GM11168 (cell line): Measurements from ENCODE around the gene RER1.
"Not testable (repeated sequence)": the region's sequence is repeated elsewhere in the genome, so short reads cannot be mapped to it uniquely, and the experiment has no call there.

Experiments used
- in situ Hi-C: fragments of 300-500 bp; cut with MboI; formaldehyde crosslinking; loops from one replicate; pipeline ENCODE4 v1.12.0; 2022; ENCODE audit warnings: low sequenced_read_pairs; ENCODE audit not compliant: unreplicated experiment

Gene RER1

GRCh38 chr1:2436876-2437275 lies 45.2 kb downstream of the RER1 start:
- in situ Hi-C loops: no loop called here

DNA sequence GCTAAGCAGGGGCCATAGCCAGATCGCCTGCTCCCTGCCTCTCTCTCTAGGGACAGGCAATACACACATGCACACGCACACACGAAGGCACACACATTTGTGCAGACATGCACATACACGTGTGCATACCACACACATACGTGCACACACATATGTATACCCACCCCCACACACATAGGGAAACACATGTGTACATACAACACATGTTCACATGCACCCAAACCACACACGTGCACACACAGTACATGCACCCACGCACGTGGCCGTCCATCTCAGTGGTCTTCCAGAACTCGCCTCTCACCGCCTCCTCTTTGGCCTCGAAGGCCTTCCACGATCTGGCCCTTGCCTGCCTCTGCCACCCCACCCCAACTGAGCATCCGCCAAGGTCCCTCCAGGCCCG lies 46.0 kb downstream of the RER1 start:
- in situ Hi-C loops: no loop called here

DNA sequence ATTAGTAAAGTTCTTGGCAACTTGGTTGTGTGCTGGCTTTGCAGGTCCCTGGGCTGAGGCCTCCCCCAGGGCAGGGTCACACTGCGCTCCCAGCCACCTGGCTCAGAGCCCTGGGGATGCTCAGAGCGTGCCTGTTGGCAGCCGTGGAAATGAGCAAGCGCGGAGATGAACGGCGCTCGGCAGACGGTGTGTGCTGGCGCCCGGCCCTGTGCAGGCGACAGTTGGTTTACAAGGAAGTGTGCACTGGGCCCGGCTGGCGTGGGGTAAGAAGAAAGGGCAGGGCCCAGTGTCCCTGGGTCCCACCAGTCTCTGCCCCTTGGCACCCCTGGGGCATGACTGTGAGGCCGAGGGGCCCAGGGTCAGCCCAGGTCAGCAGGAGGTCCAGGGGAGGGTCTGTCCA lies 46.4 kb downstream of the RER1 start:
- in situ Hi-C loops: no loop called here

- in situ Hi-C loops: no loop called here
Observed at GRCh38 chr1:2438641-2439040, 47.0 kb downstream of the RER1 start.

- in situ Hi-C loops: no loop called here
Observed at GRCh38 chr1:2439369-2439768, 47.7 kb downstream of the RER1 start.

DNA sequence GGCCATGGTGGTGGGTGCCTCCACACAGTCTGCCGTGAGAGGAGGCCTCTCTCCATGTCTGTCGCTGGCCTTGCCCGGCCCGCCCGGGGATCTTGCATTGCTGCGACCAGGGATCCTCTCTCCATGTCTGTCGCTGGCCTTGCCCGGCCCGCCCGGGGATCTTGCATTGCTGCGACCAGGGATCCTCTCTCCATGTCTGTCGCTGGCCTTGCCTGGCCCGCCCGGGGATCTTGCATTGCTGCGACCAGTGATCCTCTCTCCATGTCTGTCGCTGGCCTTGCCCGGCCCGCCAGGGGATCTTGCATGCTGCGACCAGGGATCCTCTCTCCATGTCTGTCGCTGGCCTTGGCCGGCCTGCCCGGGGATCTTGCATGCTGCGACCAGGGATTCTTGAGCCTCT lies 48.7 kb downstream of the RER1 start:
- in situ Hi-C loops: not testable (repeated sequence)

DNA sequence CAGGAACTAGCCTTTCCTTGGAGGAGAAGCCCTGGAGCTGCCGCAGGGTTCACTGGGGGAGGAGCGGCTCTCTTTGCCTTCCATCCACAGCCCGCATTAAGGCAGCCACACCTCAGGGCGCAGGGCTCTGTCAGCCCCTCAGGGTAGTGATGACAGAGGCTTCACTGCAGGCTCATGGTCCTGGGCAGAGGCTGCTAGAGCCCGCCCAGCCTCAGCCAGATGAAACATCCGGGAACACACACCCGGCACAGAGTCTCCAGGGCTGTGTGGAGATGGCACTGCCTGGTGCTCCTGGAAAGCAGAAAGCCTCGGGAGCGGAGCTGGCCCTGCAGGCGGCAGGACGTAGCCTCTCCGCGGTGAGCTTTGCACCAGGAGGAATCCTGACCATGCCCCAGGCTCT lies 50.1 kb downstream of the RER1 start:
- in situ Hi-C loops: no loop called here

DNA sequence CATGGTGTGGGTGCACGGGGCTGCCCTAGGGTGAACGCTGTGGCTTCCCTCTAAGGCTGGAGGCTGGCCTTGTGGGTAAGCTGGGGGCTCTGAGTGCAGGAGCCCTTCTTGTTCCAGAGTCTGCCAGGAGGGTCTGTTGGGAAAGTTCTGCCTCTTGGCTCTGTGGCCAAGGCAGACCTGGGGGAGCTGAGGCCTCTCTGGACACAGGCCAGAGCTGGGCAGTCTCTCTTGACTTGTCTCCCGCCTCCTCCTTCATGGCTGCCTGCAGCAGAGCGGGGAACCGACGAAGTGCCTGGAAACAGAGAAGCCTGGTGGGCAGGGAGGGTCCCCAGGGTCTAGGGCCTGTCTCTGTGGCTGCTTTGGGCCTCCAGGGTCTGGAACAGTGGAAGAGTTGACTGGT lies 51.0 kb downstream of the RER1 start:
- in situ Hi-C loops: no loop called here

DNA sequence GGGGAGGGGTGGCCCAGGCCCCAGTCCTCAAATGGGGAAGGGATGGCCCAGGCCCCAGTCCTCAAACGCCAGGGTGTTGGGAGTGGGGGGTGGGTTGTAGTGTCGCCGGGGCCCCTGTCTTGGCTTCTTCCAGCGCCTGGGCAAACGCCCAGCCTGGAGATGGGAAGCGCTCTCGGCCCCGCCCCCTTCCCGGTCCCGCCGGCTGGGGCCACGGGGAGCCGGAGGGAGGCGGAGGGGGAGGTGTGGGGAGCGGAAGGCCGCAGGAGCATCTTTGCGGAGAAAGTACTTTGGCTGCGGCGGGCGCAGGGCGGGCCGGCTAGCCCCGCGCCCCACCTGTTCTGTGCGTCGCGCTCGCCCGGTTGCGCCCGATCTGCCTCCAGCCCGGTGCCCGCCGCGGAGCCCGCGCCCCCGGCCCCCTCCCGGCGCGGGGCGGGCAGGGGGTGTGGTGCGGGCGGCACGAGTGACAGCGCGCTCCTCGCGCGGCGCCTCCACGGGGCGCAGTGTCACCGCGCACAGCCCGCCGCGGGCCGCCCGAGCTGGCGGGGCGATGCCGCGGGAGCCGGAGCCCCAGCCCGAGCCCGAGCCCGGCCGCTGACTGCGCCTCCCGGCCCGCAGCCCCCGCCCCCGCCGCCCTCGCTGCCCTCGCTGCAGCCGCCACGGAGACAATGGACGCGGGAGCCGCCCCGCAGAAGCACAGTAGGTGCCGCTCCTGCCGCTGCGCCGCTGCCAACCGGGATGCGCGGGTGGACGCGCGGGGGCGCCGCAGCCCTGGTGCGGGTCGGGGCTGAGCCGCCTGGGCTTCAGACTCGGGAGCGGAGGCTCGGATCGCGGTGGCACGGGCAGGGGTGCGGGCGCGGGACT lies 51.9 kb downstream of the RER1 start:
- in situ Hi-C loops: no loop called here

DNA sequence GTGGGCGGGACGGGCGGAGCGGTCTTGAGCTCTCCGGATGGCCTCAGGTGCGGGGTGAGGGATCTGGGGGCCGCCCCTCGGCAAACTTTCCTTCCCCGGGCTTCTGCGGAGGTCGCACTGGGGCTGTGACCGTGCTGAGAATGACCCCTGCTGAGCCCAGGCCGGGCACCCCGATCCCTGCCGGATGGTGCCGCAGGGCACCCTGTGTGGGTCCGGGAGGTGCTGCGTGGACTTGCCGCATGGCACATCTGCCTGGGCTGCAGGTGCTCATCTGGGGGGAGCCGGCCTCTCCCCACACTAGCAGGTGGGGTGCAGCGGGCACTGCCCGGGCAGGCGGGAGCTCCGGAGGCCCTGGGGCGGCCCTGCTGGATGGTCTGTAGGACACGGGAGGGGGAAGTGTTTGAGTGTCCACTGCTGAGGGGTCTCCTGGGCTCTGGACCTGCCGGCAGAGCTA lies 52.5 kb downstream of the RER1 start:
- in situ Hi-C loops: no loop called here

DNA sequence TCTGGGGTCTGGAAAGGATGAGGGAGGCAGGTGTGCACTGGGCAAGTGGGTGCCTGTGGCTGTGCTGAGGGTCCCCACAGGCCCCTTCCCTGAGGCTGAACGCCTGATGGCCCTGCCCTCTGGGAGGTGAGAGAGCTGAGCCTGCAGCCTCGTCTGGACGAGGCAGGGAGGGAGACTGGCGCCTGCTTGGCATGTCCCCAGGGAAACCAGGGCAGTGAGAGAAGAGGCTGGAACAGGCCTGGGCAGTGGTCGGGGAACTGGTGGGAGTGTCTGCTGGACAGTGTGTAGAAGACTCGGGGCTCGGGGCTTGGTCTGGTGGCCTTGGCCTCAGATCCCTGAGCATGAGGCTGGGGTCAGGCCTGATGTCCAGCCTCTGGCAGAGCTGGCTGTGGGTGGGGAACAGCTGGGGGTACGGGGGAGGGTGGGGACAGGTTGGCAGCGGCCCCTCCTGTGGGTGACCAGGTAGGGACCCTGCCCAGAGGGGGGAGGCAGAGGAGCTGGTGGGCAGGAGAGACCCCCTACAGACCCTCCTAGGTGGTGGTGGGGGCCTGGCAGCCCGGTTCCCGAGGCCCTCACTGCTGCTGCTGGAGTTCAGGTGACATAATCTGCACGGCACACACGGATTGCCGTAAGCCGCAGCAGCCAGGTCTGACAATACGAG lies 53.7 kb downstream of the RER1 start:
- in situ Hi-C loops: no loop called here

DNA sequence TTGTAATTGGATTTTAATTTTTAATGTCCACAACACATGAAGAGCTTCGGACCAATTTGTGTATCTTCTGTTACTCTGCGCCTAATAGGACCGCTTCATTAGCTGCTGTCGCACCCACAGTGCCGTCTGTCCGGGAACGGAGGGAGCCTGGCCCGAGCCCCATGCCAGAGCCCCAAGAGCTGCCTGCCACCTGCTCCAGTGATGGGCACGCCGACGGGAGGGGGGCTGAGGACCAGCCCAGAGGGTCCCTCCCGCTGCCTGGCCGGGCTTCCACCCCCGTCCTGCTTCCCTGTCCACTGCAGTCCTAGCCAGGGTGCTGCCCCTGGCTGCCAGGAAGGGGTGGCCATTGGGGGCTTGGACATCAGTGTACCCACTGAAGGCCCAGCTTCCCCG lies 54.2 kb downstream of the RER1 start:
- in situ Hi-C loops: no loop called here

GRCh38 chr1:2446394-2446793 lies 54.8 kb downstream of the RER1 start:
- in situ Hi-C loops: no loop called here

DNA sequence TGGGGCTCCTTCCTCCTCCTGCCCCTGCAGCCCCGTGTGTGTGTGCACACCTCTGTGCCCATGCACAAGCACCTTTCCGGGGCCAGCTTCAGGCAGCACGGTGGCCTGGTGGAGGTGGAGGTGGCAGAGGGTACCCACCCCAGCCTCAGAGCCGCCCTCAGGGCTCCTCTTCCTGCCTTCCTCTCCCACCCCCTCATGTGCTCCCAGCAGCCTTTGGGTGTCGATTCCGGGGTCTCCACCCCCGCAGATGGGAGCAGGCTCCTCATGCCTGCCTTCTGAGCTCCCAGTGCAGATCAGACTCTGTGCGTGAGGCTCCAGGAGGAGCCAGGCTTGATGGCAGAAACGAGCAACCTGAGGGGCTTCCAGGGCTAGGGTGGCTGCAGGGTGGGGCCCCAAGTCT lies 55.2 kb downstream of the RER1 start:
- in situ Hi-C loops: no loop called here

- in situ Hi-C loops: no loop called here
Observed at GRCh38 chr1:2447276-2448097, 55.8 kb downstream of the RER1 start.

- in situ Hi-C loops: no loop called here
Observed at GRCh38 chr1:2448098-2448445, 56.4 kb downstream of the RER1 start.

- in situ Hi-C loops: no loop called here
Observed at GRCh38 chr1:2449636-2450454, 58.2 kb downstream of the RER1 start.

- in situ Hi-C loops: no loop called here
Observed at GRCh38 chr1:2451741-2452140, 60.1 kb downstream of the RER1 start.

DNA sequence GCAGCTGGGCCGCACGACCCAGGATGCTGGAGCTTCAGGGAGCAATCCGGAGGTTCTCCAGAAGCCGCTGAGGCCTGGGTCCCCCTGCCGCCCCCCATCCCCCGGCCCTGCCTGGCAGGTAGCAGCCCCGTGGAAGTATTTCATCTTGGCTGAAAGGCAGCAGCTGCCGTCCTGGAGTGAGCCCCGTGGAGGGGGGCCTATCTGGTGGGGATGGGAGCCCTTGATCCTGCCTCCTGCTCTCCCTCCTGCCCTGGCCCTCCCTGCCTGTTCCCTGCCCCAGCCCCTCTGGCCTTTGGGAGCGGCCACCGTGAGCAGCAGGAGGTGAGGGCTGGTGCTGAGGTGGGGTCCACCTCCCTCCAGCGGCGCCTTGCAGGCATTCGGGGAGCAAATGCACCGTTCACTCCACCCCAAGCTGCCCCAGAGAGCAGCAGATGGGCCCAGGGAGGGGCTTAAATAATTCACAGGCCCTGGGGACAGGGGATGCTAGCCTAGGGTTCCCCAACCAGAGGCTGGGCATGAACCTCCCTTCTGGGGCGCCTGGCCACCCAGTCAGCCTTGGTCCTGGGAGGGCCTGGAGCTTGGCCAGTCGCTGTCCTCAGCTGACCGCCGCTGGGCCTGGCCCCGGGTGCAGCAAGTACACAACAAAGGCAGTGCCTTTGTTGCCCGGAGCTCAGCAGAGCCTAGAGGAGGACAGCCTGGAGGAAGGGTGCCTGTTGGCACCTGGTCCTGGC lies 60.7 kb downstream of the RER1 start:
- in situ Hi-C loops: no loop called here

GRCh38 chr1:2452932-2453315 lies 61.3 kb downstream of the RER1 start:
- in situ Hi-C loops: no loop called here
